ENCODE data around the gene STOM.

Gene STOM

GRCh38 chr9:121325387-121325786 lies 44.7 kb downstream of the STOM start:
- no peak for TF ChIP-seq CTCF (IDR thresholded peaks at IDR 0.05; ENCODE audit: unreplicated experiment in 3 of 3)
- H3K36me3 Mint-ChIP-seq (ENCODE audit: low read depth), result peaks cover 37% of the 10 kb centered on the region
- no peak overlapping the region for H3K4me3 Mint-ChIP-seq
- H3K9me3 Mint-ChIP-seq, result no peaks in the 10 kb centered on the region
- H3K27me3 Mint-ChIP-seq (ENCODE audit: low read depth), result no peaks in the 10 kb centered on the region
- H3K27ac Mint-ChIP-seq, result no peak overlapping the region
- no peaks in the 10 kb centered on the region for H3K4me1 Mint-ChIP-seq

- no peaks in the 10 kb centered on the region for H3K4me1 Mint-ChIP-seq
- no peak overlapping the region for H3K27ac Mint-ChIP-seq
- no peak overlapping the region for H3K4me3 Mint-ChIP-seq
- peaks cover 3% of the 10 kb centered on the region for H3K27me3 Mint-ChIP-seq (ENCODE audit: low read depth)
- H3K9me3 Mint-ChIP-seq, result no peaks in the 10 kb centered on the region
- H3K36me3 Mint-ChIP-seq (ENCODE audit: low read depth), result peaks cover 41% of the 10 kb centered on the region
- TF ChIP-seq CTCF (IDR thresholded peaks at IDR 0.05; ENCODE audit: unreplicated experiment in 3 of 3), result no peak
These were observed 45.3 kb downstream of the STOM start for GRCh38 chr9:121324755-121325154.

GRCh38 chr9:121324316-121324715 lies 45.7 kb downstream of the STOM start:
- Mint-ChIP-seq H3K27ac (no peak overlapping the region), H3K4me3 (no peak overlapping the region), H3K4me1 (no peaks in the 10 kb centered on the region), H3K9me3 (no peaks in the 10 kb centered on the region), H3K27me3 (ENCODE audit: low read depth) (peaks cover 3% of the 10 kb centered on the region), H3K36me3 (ENCODE audit: low read depth) (peaks cover 36% of the 10 kb centered on the region)
- no peak for TF ChIP-seq CTCF (IDR thresholded peaks at IDR 0.05; ENCODE audit: unreplicated experiment in 3 of 3)

GRCh38 chr9:121323449-121324151 lies 46.5 kb downstream of the STOM start:
- Mint-ChIP-seq H3K4me3 (no peak overlapping the region), H3K9me3 (no peaks in the 10 kb centered on the region), H3K36me3 (ENCODE audit: low read depth) (peaks cover 33% of the 10 kb centered on the region), H3K27ac (no peak overlapping the region), H3K27me3 (ENCODE audit: low read depth) (peaks cover 3% of the 10 kb centered on the region), H3K4me1 (no peaks in the 10 kb centered on the region)
- TF ChIP-seq CTCF (IDR thresholded peaks at IDR 0.05; ENCODE audit: unreplicated experiment in 3 of 3), result no peak

GRCh38 chr9:121322737-121323448 lies 47.2 kb downstream of the STOM start:
- Mint-ChIP-seq H3K4me3 (no peak overlapping the region), H3K36me3 (ENCODE audit: low read depth) (peaks cover 33% of the 10 kb centered on the region), H3K9me3 (no peaks in the 10 kb centered on the region), H3K4me1 (no peaks in the 10 kb centered on the region), H3K27ac (no peak overlapping the region), H3K27me3 (ENCODE audit: low read depth) (peaks cover 3% of the 10 kb centered on the region)
- no peak for TF ChIP-seq CTCF (IDR thresholded peaks at IDR 0.05; ENCODE audit: unreplicated experiment in 3 of 3)

Data from nephron (organoid).